ENCODE measurements around the gene ARSG.

Gene ARSG

DNA sequence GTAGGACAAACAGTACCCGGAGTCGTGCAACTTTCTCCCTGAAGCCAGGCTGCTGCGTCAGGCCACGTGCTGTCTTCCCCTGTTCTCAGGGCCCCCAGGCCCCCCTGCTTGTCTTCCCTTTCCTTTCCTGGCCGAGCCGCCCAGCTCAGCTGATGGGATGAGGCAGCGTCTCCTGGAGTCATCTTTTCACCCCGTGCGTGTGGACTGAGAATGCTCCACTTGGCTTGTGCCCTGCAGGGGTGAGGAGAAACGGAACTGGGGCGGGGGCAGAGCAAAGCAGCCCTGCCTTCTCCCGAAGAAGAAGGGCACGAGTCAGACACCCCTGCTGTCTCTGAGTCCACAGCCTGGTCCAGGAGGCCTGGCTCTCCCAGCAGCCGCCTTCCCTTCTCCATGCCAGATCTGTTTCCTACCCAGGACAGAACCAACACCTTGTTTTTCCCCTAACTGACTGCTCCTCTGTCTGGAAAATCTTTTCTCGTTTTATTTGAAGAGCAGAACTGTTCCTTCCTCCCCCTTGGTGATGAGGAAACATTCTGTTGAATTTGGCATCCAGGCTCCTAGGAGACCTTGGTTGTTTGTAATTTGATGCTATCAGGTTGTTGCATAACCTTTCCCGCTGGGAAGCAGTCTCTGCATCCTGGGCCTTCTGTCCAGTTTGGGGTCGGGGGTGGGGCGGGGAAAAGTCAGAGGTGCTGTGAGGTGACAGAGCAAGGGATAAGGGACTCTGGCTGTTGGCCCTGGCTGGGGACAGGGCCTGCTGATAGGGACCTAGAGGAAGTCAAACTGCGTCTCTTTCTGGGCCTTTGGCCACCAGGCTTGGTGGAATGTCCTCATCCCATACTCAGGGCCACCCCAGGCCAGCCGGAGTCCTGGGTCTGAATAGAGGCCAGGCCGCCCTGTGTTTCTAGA is 87.2 kb downstream of the ARSG start:
- no peak for DNase-seq (ENCODE audit: low spot score)

DNA sequence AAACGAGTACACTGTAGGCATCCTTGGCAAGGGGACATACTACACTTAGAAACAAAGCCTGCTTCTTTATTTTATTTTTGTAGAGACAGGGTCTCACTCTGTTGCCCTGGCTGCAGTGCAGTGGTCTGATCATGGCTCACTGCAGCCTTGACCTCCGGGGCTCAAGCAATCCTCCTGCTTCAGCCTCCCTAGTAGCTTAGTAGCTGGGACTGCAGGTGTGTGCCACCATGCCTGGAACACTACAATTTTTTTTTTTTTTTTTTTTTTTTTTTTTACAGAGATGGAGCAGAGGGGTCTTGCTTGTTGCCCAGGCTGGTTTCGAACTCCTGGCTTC is 87.8 kb downstream of the ARSG start:
- DNase-seq (ENCODE audit: low spot score): no peak

DNA sequence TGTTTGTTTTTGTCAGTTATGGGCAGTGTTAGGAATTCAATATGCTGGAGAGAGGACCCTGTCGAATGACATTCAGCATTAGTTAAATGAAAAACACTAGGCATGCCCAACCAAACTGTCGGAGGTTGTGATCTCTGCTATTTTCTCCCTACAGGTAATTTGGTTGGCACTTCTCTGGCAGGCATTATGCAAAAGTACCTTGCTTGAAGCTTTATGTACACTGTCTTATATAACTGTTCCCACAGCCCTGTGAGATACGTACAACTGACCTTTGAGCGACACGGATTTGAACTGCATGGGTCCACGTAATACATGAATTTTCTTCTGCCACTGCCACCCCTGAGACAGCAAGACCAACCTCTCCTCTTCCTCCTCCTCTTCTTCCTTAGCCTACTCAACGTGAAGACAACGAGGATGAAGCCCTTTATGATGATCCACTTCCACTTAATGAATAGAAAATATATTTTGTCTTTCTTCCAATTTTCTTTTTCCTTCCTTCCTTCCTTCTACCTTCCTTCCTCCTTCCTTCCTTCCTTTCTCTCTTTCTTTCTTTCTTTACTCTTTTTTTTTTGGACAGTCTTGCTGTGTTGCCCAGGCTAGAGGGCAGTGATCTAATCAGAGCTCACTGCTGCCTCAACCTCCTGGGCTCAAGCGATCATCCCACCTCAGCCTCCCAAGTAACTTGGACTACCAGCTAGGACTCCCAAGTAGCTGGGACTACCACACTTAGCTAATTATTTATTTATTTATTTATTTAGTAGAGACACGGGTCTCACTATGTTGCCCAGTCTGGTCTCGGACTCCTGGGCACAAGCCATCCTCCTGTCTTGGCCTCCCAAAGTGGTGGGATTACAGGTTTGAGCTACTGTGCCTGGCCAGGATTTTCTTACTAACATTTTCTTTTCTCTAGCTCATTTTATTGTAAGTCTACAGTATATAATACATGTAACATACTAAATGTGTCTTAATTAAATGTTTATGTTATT is 88.7 kb downstream of the ARSG start:
- no peak for DNase-seq (ENCODE audit: low spot score)

DNA sequence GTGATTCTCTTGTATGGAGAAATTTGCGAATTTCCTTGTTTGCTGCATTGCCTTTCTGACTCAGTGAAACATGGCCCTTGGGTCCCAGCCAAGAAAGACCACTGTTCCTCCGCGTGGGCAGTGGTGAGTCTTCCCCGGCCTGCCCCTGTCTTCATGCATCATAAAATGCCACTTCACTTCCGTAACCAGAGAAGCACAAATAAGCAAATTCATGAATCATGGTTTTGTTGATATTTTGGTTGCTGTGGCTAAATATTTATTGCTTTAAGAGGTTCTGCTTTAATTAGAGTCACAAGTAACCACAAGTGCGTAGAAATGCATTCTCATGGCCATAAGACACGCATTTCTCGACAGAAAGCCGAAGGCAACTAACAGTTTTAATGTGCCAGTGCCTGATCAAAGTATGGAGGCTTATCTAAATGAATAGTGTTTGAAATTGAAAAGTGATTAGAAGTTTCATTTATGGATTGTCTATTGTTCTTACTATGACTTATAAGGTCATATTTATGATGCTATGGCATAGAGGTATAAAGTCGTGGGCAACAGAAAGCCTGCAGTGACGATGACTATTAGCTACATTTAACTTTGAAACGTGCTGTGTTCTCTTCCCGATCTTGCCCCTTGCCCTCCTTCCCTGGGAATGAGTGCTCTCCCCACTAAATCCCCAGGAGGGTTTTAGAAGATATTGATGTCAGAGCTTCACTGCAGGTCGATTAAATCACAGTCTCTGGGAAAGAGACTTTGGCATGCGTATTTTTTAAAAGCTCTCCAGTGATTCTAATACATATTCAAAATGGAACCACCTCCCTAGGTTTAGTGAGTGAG is 90.0 kb downstream of the ARSG start:
- DNase-seq (ENCODE audit: low spot score): no peak

DNA sequence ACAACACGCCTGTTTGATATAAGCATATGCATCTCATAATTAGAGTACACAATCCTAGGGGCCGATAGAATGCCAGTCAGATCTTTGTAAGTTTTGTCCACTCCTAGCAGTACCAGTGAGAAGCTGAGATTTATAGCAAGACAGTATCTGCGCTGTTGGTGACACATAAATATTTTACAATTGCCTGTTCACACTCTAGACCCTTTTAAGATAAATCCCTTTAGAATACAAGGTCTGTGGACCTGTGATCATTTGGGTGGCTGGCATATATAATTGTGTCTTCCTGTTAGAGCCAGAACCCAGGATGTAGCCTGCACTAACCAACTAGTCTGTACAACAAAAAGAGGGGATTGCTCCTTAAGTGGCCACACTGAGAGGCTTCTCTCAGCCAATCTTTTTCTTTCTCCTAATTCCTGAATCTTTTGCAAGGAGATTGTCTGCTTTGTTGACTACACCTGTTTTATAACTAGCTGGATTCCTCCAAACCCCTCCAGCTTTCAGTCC is 91.3 kb downstream of the ARSG start:
- DNase-seq (ENCODE audit: low spot score): no peak

DNA sequence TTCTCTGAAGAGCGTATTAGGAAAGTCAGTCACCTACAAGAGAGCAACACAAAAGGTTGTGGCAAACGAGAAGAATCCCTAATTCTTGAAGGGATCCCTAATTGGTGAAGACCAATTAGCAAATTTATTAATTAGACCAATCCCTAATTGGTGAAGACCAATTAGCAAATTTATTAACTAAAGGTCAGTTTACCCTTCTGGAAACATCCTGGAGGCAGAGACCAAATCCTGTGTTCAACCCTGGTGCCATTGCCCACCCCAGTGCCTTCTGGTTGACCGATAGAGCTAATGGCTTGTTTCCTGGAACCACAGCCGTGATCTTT is 91.8 kb downstream of the ARSG start:
- DNase-seq (ENCODE audit: low spot score): no peak

DNA sequence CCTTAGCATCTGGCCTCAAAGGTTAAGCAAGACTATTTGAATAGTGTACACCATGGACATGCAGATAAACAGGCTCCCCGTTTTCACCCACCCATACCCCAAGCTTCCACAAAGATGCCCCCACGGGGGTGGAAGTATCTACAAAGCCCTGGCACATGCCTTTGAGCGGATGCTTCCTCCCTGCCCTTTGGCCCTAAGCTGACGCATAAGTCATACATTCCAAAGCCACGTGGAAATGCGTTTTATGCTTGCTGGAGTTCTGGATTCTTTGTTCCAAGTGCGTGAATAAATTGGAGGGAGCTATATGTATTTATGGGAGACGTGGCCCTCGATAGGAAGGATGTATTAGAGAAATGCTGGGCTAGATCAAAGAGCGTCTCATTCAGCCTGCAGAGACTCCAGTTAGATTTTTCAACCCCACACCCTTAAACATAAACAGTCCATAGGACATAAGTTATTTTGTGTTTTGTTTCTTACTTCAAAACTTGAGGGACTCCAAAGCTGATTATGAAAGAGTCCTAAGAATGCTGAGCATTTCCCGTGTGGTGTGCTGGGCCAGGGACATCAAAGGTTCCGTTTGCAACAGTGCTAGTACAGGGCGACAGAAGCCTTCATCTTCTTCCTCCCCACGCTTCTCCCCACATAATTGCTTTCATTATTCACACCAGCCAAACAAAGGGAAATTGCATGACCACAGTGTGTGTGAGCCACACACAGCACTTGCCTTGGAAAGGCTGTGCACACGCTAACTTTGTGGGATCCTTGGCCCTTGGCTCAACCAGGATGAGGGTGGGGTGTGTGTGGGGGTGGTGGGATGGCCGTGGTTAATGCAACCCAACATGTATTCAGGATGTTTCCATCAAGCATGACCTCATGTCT is 92.4 kb downstream of the ARSG start:
- DNase-seq (ENCODE audit: low spot score): no peak

DNA sequence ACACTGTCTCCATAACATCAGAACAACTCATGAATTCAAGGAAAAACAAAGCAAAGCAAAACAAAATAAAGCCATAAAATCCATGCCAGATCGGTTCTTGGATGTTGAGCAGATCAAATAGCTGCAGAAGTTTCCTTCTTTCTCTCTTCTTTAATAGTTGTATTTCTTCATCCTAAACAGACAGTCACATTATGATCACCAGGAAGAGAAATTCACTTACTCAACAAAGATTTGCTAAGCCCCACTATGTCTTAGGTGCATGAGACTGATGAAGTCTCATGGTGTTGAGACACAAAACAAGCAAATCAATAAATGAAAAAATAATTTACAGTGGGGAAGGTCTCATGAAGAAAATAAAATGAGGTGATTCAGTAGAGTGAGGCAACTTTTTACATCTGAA is 93.2 kb downstream of the ARSG start:
- DNase-seq (ENCODE audit: low spot score): no peak

DNA sequence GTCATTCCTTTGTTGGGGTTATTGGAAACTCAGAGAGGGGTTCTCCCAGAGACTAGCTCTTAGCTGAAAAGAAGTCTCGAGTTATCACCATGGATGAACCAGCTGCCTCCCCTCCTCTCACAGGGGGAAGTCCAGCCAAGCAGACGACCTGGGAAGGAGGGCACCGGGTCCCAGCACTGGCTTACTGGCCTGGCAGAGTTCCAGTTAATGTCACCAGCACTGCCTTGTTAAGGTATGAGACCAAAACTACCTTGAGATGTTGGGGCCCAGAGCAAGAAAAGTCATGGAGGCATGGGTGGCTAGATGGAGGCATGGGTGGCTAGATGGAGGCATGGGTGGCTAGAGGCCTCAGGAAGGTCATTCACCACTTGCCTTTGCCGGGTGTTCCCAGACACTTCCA is 93.6 kb downstream of the ARSG start:
- no peak for DNase-seq (ENCODE audit: low spot score)

DNA sequence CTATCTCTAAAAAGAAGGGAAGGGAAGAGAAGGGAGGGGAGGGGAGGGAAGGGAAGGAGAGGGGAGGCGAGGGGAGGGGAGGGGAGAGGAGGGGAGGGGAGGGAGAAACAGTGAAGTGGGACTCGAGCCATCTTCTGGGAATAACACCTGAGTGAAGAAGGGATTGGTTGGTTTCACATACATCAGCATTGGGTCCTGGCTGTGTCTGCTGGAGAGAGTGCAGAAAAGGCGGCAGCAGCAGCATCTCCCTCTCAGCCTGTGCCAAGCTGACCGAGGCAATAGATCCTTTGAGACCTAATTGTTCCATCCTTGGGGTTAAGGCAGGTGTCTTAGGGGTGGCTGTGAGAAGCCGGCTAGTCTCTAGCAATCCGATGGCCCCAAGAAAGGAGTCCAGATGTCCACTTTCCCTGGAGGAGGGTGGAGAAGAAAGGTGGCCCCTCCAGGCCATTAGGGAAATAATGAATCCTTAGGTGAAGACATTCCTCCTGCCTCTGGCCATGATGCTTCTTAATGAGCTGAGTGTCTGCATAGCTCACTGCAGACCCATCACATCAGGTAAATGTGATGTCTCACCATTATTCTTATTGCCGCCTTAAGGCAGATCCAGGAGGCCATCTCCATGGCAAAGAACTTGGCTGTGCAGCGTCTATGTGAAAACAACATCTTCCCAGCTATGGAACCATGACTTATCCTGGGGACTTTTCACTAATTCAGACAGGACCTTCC is 94.4 kb downstream of the ARSG start:
- no peak for DNase-seq (ENCODE audit: low spot score)

DNA sequence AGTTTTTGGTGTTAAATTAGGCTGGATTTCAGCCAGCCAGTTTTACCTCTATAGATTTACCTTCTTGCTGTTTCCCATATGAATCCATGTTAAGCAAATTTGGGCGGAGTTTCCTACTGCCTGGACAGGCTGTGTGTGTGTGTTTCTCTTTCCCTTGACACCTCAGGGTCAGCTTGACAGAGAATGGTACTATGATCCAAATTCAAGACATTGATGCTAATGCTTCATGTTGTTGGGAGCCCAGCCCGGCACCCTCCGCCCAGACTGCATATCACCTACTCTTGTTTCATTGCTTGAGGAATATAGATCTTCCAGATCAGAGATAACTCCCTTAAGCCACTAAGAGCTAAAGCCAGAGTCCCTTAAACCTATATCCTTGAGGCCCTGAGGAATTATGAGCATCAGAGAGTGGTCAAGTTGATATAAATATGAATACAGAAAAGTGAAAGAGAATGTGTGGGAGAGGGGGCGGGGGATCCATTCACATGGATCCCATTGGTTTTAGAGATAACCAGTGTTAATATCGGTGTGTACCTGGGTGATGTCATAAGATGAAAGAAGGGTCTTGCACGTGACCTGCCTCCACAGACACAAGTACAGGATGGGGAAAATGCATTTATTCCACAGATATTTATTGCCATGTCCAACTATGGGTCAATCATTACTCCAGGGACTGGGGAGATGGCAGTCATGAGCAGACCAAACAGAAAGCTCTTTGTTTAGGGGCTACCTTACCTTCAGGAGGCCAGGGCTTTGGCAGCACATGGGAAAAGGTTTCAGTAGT is 96.3 kb downstream of the ARSG start:
- DNase-seq (ENCODE audit: low spot score): no peak

DNA sequence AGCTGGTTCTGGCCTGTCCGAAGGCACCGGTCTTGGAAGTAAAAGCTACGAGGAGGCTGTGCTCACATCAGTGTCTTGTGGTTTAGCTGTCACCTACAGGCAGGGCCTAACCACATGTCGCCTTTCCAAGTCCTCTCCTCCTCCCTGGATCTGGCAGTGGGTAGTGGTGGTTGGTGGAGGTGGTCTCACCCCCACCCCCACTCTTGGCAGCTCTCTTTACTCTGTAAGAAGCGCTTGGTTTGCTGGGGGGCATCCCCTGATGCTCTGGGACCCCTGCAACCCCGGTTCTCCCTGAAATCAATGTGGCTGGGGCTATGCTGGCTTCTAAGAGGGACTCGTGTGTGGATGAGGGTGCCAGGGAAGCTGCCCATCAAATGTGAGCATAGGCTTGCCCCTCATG is 97.7 kb downstream of the ARSG start:
- no peak for DNase-seq (ENCODE audit: low spot score)

DNA sequence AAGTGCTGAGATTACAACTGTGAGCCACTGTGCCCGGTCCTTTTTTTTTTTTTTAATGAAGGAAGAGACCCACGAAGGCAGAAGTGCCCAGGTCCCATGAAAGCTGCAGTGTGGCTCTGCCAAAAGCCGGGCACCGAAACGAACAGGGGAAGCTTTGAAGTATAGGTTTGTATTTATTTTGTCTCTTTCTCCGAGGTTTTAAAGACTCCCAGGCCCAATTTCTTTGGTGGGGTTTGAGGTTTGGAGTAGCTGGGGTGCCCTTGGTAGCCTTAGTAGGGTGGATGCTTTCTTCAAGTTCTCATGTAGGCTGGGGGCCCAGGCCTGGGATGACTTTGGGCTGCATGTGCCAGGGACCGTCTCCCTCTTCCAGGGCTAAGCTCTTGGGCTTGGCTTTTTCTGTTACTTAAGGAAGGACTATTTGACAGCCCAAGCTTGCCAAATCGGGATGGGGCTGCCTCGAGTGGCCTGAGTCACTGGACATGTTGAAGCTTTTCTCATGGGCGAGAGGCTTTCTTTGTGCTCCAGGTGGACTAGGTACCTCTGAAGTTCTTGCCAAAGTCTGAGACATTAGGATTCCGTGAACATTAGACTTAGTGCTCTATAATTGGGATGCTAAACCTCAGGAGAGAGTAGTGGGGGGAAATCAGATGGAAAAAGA is 99.7 kb downstream of the ARSG start:
- no peak for DNase-seq (ENCODE audit: low spot score)

DNA sequence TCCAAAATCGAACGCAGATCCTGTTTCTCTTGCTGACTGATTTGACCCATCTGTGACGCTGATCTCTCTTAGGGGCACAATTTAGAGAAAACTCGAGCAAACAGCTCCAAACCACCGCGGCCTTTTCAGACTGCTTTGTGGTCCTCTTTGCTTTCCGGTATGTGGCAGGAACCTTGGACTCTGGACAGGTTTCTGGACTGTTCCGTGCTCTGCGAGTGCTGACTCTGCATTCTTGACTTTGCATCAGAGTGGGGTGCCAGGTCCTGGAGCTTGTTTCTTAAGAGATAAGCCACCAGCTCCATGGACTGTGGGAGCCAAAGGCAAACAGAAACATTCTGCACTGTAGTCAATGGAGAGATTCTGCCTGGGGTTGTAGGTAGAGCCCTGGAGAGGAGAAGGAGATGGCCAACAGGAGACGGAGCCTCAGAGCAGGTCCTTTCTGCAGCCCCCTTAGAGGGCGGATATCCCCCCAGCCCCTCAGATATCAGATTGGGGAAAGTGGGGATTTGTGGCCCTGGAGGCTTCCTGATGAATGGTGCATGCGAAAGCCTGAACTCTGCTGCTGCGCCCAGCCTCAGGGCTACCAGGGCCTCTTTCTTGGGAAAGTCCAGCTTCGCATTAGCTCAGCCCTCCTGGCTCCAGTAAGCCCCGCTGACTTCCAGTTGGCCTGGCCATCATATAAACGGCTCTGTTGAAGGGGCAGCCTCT is 100.4 kb downstream of the ARSG start:
- DNase-seq (ENCODE audit: low spot score): no peak

DNA sequence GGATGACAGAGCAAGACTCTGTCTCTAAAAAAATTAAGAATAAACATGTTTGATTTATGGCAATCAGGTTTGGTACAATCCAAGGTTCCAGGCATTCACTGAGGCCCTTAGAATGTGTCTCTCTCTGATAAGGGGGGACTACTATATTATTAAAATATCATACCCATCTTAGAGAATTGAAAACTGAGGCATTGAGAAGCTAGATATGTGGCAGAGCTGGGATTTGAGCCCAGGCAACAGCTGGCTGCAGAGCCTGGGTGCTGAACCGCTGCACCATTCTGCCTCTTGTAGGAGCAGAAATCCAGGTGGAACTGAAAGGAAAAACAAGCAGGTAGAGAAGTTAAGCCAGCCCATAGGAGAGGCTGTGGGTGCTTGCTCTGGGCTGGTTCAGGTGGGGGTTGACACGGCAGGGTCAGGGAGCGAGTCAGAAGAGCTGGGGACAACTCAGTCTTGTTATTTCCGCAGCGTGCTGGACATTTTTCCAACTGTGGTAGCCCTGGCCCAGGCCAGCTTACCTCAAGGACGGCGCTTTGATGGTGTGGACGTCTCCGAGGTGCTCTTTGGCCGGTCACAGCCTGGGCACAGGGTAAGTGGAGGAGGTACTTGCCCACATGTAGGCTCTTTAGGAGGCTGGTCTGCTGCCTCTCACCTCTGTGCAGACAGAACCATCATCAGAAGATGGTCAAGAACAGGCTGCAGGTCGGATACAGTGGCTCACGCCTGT is 103.5 kb downstream of the ARSG start:
- DNase-seq (ENCODE audit: low spot score): no peak

DNA sequence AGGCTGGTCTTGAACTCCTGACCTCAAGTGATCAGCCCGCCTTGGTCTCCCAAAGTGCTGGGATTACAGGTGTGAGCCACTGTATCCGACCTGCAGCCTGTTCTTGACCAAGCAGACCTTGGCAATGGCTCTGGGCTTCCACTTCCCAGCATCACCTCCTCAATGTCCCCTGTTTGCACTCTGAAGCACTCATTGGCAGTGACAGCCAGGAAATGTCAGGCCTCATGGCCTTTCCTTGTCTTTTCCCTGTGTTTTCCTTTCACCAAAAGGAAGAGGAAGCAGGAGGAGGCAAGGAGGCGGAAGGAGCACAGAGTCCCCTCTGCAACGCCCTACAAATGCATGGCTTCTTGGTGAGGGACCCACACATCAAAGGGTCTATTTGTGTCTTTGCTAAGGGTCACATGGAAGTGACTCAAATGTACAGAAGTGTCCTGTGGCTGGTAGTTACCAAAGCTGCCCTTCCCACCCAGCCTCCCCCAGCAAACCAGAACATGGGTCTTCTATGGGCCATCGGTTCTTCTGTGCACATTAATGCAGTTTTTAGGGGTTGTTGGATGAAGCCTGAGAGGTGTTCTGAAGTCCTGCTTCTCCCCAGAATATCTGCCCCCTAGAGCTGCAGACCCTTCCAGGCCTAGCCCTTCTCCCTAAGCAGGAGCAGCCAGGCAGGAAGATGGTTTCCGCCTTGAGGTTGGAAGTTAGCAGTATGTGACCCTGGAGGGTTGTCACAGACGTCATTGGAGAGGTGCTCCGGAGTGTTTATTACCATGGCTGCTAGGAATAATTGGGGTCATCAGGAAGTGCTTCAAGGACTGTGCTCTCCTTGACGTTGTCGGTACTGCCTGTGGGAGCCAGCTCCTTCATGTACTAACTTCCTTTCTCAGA is 105.2 kb downstream of the ARSG start:
- no peak for DNase-seq (ENCODE audit: low spot score)

DNA sequence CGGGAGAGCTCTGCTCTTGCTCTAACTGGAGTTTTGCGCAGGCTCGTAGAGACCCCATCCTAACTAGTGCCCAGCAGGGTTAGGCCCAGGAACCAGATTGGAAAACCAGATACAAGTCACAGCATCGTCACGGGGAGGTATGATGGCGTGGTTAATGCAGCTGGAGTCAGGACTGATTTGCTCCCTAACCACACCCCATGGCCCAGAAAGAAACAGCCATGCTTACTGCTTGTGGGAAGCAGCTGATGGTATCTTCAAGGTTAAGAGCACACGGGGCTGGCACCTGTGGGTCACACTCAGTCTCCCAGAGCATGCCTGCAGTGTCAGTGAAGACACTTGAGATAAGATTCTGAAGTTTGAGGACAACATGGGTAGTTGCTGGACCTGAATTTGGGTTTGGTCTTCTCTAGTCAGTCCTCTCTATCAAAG is 105.8 kb downstream of the ARSG start:
- DNase-seq (ENCODE audit: low spot score): no peak
